ENCODE results near the gene NCOA7. TPM values are rescaled to one million over a fixed set of nuclear protein-coding genes. Genes with fewer than 3 reads are reported as not detected.

NCOA7 gene
- total and polyA plus RNA-seq, 2 of the 8 experiments (the other 6 are each of a cell fraction or from before 2014, with no cell fraction given) = 2.6 to 10.7 TPM

- no peak for TF ChIP-seq USF2 (IDR thresholded peaks at IDR 0.05; ENCODE audit: low read length)
- TF ChIP-seq RXRA (IDR thresholded peaks at IDR 0.05; ENCODE audit: insufficient read depth, low read depth, low read length) = no peak
- TF ChIP-seq TAF1 (IDR thresholded peaks at IDR 0.05; ENCODE audit: low read depth, low read length) = no peak
- no peak for TF ChIP-seq RFX5 (IDR thresholded peaks at IDR 0.05; ENCODE audit: borderline replicate concordance, low read depth, low read length)
- TF ChIP-seq TBP (IDR thresholded peaks at IDR 0.05; ENCODE audit: low read depth, low read length) = no peak
Measured at GRCh38 chr6:125814481-125814880, 23.7 kb downstream of the NCOA7 start (continued).
